AG04449 (cell line): ENCODE results near the gene HS3ST6.
"Not testable (repeated sequence)": the region's sequence is repeated elsewhere in the genome, so short reads cannot be mapped to it uniquely, and the experiment has no call there.

Source experiments
- CTCF ChIA-PET: fragments of 350-600 bp; formaldehyde crosslinking; extraction: SDS; loops from one replicate; lab custom pipeline; 2021; ENCODE audit warnings: antibody characterized with exemption; lab: Yijun Ruan, JAX
- POLR2A ChIA-PET: fragments of 400-600, 350-600 bp; formaldehyde crosslinking; extraction: SDS; loops from one replicate; lab custom pipeline; 2020; ENCODE audit warnings: antibody characterized with exemption, inconsistent platforms; lab: Yijun Ruan, JAX
- DNase-seq: peaks from one replicate; pipeline ENCODE4 v3.0.0-alpha.2; 2010; ENCODE audit warnings: low read depth, low spot score
- H3K4me3 ChIP-seq: 2 replicates; pipeline ENCODE4 v1.5.1; 2011; ENCODE audit warnings: low read depth, mild to moderate bottlenecking, control low read depth, low read length
- CTCF ChIP-seq: IDR thresholded peaks from one replicate; pipeline ENCODE4 v1.5.1; 2011; ENCODE audit warnings: mild to moderate bottlenecking, moderate library complexity, low read length, control low read depth, inconsistent platforms; ENCODE audit not compliant: insufficient read depth; ENCODE audit errors: missing control alignments

HS3ST6 gene

GRCh38 chr16:1918351-1919326 lies at the start of gene HS3ST6:
TSS of gene HS3ST6 (minus strand) at chr16:1918415. CDS start at chr16:1918323, 92 bp downstream.
- ChIA-PET CTCF (no interaction called here), POLR2A (no interaction called here)
- TF ChIP-seq CTCF, result no peak
- H3K4me3 ChIP-seq, result no peak within 1 kb of the TSS
- DNase-seq, result no peak

GRCh38 chr16:1966460-1966859 lies 48.2 kb upstream of the HS3ST6 start, which contains the start of gene RNF151:
TSS of gene RNF151 (plus strand) at chr16:1966856. CDS start at chr16:1966882, 26 bp downstream.
- DNase-seq, result no peak
- peak within 1 kb of the TSS; percentile 92 for H3K4me3 ChIP-seq
- ChIA-PET POLR2A (no interaction called here), CTCF (interaction anchor here (1.6 to 2.4 kb wide), 2 partner anchors 37 to 174 kb away, joined by 5 to 12 read pairs; no protein-coding TSS in a partner anchor)
- no peak for TF ChIP-seq CTCF

- POLR2A ChIA-PET, result interaction anchor here (0.6 to 2.3 kb wide), 29 partner anchors 12 to 225 kb away, joined by 3 to 45 read pairs (median 4); partner anchors contain the start of genes FAHD1, GFER, HAGH and MSRB1
Measured at GRCh38 chr16:1965396-1966001, 47.3 kb upstream of the HS3ST6 start.

GRCh38 chr16:1964506-1965395 lies 46.5 kb upstream of the HS3ST6 start, which contains the start of gene RPS2:
TSS of gene RPS2 (minus strand) at chr16:1964826. CDS start at chr16:1964625, 201 bp downstream.
- POLR2A ChIA-PET, result interaction anchor here (0.6 to 2.3 kb wide), 39 partner anchors 12 to 1192 kb away, joined by 3 to 45 read pairs (median 3); partner anchors contain the start of genes FAHD1, GFER, HAGH and MSRB1
- no peak for TF ChIP-seq CTCF
- CTCF ChIA-PET, result interaction anchor here (1.2 to 2.4 kb wide), 3 partner anchors 19 to 176 kb away, joined by 3 to 12 read pairs (median 3); no protein-coding TSS in a partner anchor
- DNase-seq, result peak; percentile 89
- peak within 1 kb of the TSS; percentile 92 for H3K4me3 ChIP-seq

More at GRCh38 chr16:1965396-1966001, 47.3 kb upstream of the HS3ST6 start:
- no peak for TF ChIP-seq CTCF
- peak overlapping the region; percentile 92 for H3K4me3 ChIP-seq
- DNase-seq, result no peak
- CTCF ChIA-PET, result interaction anchor here (1.2 to 2.4 kb wide), 2 partner anchors 19 to 175 kb away, joined by 3 to 12 read pairs; no protein-coding TSS in a partner anchor

- DNase-seq, result no peak
- H3K4me3 ChIP-seq, result peak overlapping the region; percentile 92
- TF ChIP-seq CTCF, result no peak
- CTCF ChIA-PET, result interaction anchor here (1.2 to 1.6 kb wide), 3 partner anchors 18 to 176 kb away, joined by 3 to 4 read pairs (median 3); no protein-coding TSS in a partner anchor
- POLR2A ChIA-PET, result interaction anchor here (0.6 to 2.3 kb wide), 29 partner anchors 11 to 353 kb away, joined by 3 to 45 read pairs (median 4); partner anchors contain the start of genes FAHD1, GFER, HAGH and MSRB1
Measured at GRCh38 chr16:1963806-1964505, 45.7 kb upstream of the HS3ST6 start.

GRCh38 chr16:1962161-1963153 lies 44.2 kb upstream of the HS3ST6 start:
- peak overlapping the region; percentile 92 for H3K4me3 ChIP-seq
- ChIA-PET POLR2A (interaction anchor here (0.7 to 4.0 kb wide), 3 partner anchors 9 to 185 kb away, joined by 3 to 20 read pairs (median 3); partner anchors contain the start of genes NUBP2, SPSB3 and TBL3), CTCF (interaction anchor here (0.6 to 1.6 kb wide), 2 partner anchors 178 to 1066 kb away, joined by 3 to 4 read pairs; no protein-coding TSS in a partner anchor)
- DNase-seq, result not testable (repeated sequence)
